Measurements from ENCODE around the gene COL28A1.

DNA sequence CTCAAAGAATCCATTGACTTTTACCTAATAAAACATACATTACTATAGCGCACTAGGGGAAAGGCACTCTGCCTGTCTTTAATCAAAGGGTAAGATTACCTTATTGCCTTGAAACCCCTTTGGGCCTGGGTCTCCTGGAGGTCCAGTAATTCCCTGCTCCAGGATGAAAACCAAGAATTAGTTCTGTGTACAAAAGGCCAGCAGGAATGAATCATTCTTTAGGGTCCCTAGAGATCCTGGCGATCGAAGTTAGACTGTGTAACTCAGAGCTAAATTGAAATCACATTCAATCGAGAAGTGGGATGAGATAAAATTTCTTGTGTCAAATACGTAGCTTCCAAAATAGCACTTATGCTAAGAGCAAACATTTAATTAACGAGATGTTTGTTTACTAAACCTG is 29.8 kb downstream of the COL28A1 start:
- TF ChIP-seq, protein P1, sequence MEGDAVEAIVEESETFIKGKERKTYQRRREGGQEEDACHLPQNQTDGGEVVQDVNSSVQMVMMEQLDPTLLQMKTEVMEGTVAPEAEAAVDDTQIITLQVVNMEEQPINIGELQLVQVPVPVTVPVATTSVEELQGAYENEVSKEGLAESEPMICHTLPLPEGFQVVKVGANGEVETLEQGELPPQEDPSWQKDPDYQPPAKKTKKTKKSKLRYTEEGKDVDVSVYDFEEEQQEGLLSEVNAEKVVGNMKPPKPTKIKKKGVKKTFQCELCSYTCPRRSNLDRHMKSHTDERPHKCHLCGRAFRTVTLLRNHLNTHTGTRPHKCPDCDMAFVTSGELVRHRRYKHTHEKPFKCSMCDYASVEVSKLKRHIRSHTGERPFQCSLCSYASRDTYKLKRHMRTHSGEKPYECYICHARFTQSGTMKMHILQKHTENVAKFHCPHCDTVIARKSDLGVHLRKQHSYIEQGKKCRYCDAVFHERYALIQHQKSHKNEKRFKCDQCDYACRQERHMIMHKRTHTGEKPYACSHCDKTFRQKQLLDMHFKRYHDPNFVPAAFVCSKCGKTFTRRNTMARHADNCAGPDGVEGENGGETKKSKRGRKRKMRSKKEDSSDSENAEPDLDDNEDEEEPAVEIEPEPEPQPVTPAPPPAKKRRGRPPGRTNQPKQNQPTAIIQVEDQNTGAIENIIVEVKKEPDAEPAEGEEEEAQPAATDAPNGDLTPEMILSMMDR (IDR thresholded peaks at IDR 0.05): no peak
- no peak for TF ChIP-seq POLR2A (IDR thresholded peaks at IDR 0.05)
